22Rv1 (cell line): ENCODE measurements around the gene RAB3B.

Experiments used
- H3K27ac ChIP-seq: fragments of 450-650 bp; 2 replicates; pipeline ENCODE4 v1.5.1; 2017
- ZFX ChIP-seq: fragments of 450-650 bp; IDR thresholded peaks from 2 replicates; pipeline ENCODE4 v1.6.1; 2017; ENCODE audit warnings: antibody characterized with exemption, borderline replicate concordance
- TF ChIP-seq, protein P1 (sequence below): fragments of 450-650 bp; IDR thresholded peaks from 2 replicates; pipeline ENCODE4 v1.5.1; 2017; ENCODE audit warnings: mild to moderate bottlenecking

The RAB3B gene

GRCh38 chr1:51915951-51916350, 74.5 kb downstream of the RAB3B start:
- no peak overlapping the region for H3K27ac ChIP-seq
- no peak for TF ChIP-seq ZFX
- TF ChIP-seq, protein P1, sequence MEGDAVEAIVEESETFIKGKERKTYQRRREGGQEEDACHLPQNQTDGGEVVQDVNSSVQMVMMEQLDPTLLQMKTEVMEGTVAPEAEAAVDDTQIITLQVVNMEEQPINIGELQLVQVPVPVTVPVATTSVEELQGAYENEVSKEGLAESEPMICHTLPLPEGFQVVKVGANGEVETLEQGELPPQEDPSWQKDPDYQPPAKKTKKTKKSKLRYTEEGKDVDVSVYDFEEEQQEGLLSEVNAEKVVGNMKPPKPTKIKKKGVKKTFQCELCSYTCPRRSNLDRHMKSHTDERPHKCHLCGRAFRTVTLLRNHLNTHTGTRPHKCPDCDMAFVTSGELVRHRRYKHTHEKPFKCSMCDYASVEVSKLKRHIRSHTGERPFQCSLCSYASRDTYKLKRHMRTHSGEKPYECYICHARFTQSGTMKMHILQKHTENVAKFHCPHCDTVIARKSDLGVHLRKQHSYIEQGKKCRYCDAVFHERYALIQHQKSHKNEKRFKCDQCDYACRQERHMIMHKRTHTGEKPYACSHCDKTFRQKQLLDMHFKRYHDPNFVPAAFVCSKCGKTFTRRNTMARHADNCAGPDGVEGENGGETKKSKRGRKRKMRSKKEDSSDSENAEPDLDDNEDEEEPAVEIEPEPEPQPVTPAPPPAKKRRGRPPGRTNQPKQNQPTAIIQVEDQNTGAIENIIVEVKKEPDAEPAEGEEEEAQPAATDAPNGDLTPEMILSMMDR: no peak

- H3K27ac ChIP-seq: no peak overlapping the region
- TF ChIP-seq ZFX: no peak
- TF ChIP-seq, protein P1: no peak
Measured at GRCh38 chr1:51912881-51913280, 77.6 kb downstream of the RAB3B start.

- H3K27ac ChIP-seq: no peak overlapping the region
- no peak for TF ChIP-seq ZFX
- TF ChIP-seq, protein P1: no peak
Measured at GRCh38 chr1:51910221-51911000, 80.1 kb downstream of the RAB3B start.

GRCh38 chr1:51908499-51908898, 82.0 kb downstream of the RAB3B start:
- TF ChIP-seq, protein P1: no peak
- TF ChIP-seq ZFX: no peak
- no peak overlapping the region for H3K27ac ChIP-seq

- H3K27ac ChIP-seq: no peak overlapping the region
- TF ChIP-seq, protein P1: no peak
- TF ChIP-seq ZFX: no peak
Measured at GRCh38 chr1:51907079-51907702, 83.3 kb downstream of the RAB3B start.

DNA sequence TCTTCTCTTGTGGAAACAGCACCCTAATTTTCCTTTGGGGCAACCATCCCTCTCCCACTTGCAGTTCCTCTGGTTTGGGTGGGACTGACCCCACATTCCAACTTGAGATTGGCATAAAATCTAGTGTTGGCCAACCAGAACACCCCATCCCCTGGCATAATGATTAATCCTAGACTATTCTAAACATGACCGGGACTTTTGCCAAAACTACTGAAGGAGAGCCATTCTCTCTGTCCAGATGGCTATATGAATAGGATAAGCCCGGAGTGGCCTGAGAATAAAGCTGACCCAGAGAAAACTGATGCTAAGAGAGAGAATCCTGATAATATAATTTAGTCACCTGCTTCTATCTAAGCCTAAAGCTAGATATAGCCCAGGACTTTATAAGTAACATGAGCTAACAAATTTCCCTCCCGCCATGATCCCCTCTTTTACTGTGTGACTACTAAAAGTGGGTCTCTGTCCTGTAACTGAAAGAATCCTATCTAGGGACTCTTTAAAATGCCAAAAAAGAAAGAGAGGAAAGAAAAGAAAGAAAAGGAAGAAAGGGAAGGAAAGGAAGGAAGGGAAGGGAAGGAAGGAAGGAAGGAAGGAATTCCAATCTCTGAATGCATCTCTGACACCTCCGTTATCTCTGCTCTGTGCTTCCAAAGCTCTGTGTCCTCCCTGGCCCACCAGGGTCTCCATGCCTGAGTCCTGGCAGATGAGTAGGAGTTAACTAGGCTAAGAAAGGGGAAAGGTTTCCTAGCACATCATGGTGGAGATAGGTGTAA, 84.0 kb downstream of the RAB3B start:
- no peak for TF ChIP-seq ZFX
- TF ChIP-seq, protein P1: no peak
- no peak overlapping the region for H3K27ac ChIP-seq

DNA sequence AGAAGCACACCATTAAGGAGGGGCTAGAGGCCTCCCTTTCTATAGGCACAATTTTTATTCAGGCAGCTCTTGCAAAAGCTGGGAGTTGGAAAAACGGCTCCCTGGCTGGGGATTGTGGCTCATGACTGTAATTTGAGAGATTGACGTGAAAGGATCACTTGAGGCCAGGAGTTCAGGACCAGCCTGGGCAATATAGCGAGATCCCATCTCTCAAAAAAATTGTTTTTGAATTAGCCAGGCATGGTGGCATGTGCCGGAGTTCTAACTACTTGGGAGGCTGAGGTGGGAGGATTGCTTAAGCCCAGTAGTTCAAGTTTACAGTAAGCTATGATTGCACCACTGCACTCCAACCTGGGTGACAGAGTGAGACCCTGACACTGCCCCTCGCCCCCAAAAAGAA, 88.0 kb downstream of the RAB3B start:
- TF ChIP-seq ZFX: no peak
- TF ChIP-seq, protein P1: no peak
- H3K27ac ChIP-seq: no peak overlapping the region
